ENCODE measurements around the gene COL4A2. TPM values are rescaled to one million over a fixed set of nuclear protein-coding genes. Genes with fewer than 3 reads are reported as not detected.
A peak's percentile ranks its signal among the peaks of the same experiment; 100 is the strongest.

Gene COL4A2
- total RNA-seq, 4 donors from 2014 or later = 43.0 to 72.7 (median 53.5) TPM

GRCh38 chr13:110277357-110277975 is 29.6 kb upstream of the COL4A2 start:
- WGBS = 83% methylated on average over 5 of the region's 5 CpGs
- DNase-seq (ENCODE audit: low spot score in 2 of 2) = no peak
- peaks cover 27% of the 10 kb centered on the region for H3K4me1 ChIP-seq
- no peaks in the 10 kb centered on the region for H3K9me3 ChIP-seq
- H3K4me3 ChIP-seq = no peak overlapping the region
- H3K36me3 ChIP-seq = no peaks in the 10 kb centered on the region
- TF ChIP-seq CTCF (IDR thresholded peaks at IDR 0.05) (no peak), POLR2A (IDR thresholded peaks at IDR 0.05) (no peak), EP300 (IDR thresholded peaks at IDR 0.05) (no peak)
- no peaks in the 10 kb centered on the region for H3K27me3 ChIP-seq
- no peak overlapping the region for H3K27ac ChIP-seq

GRCh38 chr13:110278859-110279258 is 28.2 kb upstream of the COL4A2 start:
- TF ChIP-seq POLR2A (IDR thresholded peaks at IDR 0.05) (no peak), EP300 (IDR thresholded peaks at IDR 0.05) (no peak), POLR2AphosphoS5 (IDR thresholded peaks at IDR 0.05) (no peak), CTCF (IDR thresholded peaks at IDR 0.05) (no peak)
- 95% methylated on average over 7 of the region's 7 CpGs for WGBS
- no peaks in the 10 kb centered on the region for H3K27me3 ChIP-seq
- H3K4me1 ChIP-seq = peaks cover 25% of the 10 kb centered on the region
- no peak for DNase-seq (ENCODE audit: low spot score in 2 of 2)
- no peaks in the 10 kb centered on the region for H3K9me3 ChIP-seq
- no peak overlapping the region for H3K27ac ChIP-seq
- H3K36me3 ChIP-seq = no peaks in the 10 kb centered on the region
- H3K4me3 ChIP-seq = no peak overlapping the region

GRCh38 chr13:110279684-110280083 is 27.4 kb upstream of the COL4A2 start:
- Histone ChIP-seq H3K27ac (peak overlapping the region; percentile 18), H3K4me3 (no peak overlapping the region), H3K4me1 (peaks cover 25% of the 10 kb centered on the region), H3K36me3 (no peaks in the 10 kb centered on the region), H3K9me3 (no peaks in the 10 kb centered on the region), H3K27me3 (no peaks in the 10 kb centered on the region)
- DNase-seq (ENCODE audit: low spot score in 2 of 2) = no peak
- 78% methylated on average over 4 of the region's 4 CpGs for WGBS
- TF ChIP-seq POLR2AphosphoS5 (IDR thresholded peaks at IDR 0.05) (no peak), EP300 (IDR thresholded peaks at IDR 0.05) (no peak), POLR2A (IDR thresholded peaks at IDR 0.05) (no peak), CTCF (IDR thresholded peaks at IDR 0.05) (no peak)

GRCh38 chr13:110280231-110280813 is 26.8 kb upstream of the COL4A2 start:
- peaks cover 25% of the 10 kb centered on the region for H3K4me1 ChIP-seq
- 79% methylated on average over 9 of the region's 9 CpGs for WGBS
- no peak for DNase-seq (ENCODE audit: low spot score in 2 of 2)
- no peaks in the 10 kb centered on the region for H3K9me3 ChIP-seq
- H3K27ac ChIP-seq = peak overlapping the region; percentile 29
- TF ChIP-seq CTCF (IDR thresholded peaks at IDR 0.05) = no peak
- TF ChIP-seq POLR2A (IDR thresholded peaks at IDR 0.05) = no peak
- no peak for TF ChIP-seq EP300 (IDR thresholded peaks at IDR 0.05)
- no peak for TF ChIP-seq POLR2AphosphoS5 (IDR thresholded peaks at IDR 0.05)
- no peaks in the 10 kb centered on the region for H3K27me3 ChIP-seq
- no peak overlapping the region for H3K4me3 ChIP-seq
- H3K36me3 ChIP-seq = no peaks in the 10 kb centered on the region

GRCh38 chr13:110280985-110281688 is 25.9 kb upstream of the COL4A2 start:
- H3K27ac ChIP-seq = peak overlapping the region; percentile 33
- WGBS = 81% methylated on average over 6 of the region's 7 CpGs
- no peak for TF ChIP-seq POLR2A (IDR thresholded peaks at IDR 0.05)
- no peak for TF ChIP-seq CTCF (IDR thresholded peaks at IDR 0.05)
- TF ChIP-seq EP300 (IDR thresholded peaks at IDR 0.05) = no peak
- TF ChIP-seq POLR2AphosphoS5 (IDR thresholded peaks at IDR 0.05) = no peak
- no peak overlapping the region for H3K4me3 ChIP-seq
- H3K9me3 ChIP-seq = no peaks in the 10 kb centered on the region
- H3K36me3 ChIP-seq = no peaks in the 10 kb centered on the region
- H3K27me3 ChIP-seq = no peaks in the 10 kb centered on the region
- DNase-seq (ENCODE audit: low spot score in 2 of 2) = no peak
- peaks cover 19% of the 10 kb centered on the region for H3K4me1 ChIP-seq

All from suprapubic skin (tissue), 4 donors.